HG02840 (cell line): ENCODE results near the gene PMF1.

Experiments
- ATAC-seq: cut with Tn5 transposase; IDR thresholded peaks from one replicate; pipeline ENCODE4 v1.9.1; 2021; ENCODE audit warnings: mild to moderate bottlenecking, moderate library complexity, moderate number of reproducible peaks; ENCODE audit not compliant: unreplicated experiment, low FRiP score

Gene PMF1

DNA sequence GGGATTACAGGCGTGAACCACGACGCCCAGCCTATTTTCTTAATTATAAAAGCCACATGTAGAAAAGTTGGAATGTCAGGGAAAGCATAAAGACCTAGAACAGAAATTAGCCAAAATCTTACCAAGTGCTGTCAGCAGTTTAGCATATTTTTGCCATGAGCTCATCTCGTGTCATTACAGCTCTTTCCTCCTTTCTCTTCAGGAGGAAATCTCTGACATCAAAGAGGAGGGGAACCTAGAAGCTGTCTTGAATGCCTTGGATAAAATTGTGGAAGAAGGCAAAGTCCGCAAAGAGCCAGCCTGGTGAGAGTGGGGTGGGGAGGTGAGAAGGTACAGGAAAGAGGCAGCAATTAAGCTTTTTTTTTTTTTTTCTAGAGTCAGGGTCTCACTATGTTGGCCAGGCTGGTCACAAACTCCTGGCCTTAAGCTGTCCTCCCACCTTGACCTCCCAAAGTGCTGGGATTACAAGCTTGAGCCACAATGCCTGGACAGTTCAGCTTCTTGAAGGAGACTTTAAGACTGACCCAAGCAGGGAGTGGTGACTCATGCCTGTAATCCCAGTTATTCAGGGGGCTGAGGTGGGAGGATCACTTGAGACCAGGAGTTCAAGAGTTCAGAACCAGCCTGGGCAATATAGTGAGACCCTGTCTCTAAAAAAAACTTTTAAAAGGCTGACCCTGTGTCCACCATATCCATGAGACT lies 20.8 kb downstream of the PMF1 start:
- no peak for ATAC-seq

DNA sequence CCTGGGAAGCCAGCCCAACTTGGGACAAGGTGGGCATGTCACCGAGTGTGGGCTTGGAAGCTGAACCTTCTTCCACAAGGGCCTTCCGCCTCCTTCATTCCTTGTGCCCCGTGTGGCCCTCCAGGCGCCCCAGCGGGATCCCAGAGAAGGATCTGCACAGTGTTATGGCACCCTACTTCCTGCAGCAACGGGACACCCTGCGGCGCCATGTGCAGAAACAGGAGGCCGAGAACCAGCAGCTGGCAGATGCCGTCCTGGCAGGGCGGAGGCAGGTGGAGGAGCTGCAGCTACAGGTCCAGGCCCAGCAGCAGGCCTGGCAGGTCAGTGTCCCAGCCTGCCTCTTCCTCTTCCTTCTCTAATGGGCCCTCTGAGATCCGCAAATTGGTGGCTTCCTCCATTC lies 23.4 kb downstream of the PMF1 start:
- ATAC-seq, result no peak

DNA sequence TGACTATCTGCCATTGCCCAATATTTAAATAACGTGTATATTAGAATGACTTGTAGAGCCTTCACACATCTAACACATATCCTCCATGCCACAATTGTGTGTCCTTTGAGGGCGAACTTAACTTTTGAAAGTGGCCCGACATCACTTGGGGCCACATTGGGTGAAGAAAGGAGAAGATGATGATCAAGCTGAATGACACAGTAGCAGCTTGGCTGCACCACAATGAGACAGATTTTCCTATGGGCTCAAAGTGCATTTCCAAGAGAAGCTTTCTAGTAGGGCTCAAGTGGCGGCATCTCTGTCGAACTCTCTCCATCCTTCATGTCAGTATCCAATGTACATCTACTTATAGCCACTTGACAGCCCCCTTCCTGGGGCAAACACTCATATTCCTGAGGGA lies 25.4 kb downstream of the PMF1 start:
- no peak for ATAC-seq

DNA sequence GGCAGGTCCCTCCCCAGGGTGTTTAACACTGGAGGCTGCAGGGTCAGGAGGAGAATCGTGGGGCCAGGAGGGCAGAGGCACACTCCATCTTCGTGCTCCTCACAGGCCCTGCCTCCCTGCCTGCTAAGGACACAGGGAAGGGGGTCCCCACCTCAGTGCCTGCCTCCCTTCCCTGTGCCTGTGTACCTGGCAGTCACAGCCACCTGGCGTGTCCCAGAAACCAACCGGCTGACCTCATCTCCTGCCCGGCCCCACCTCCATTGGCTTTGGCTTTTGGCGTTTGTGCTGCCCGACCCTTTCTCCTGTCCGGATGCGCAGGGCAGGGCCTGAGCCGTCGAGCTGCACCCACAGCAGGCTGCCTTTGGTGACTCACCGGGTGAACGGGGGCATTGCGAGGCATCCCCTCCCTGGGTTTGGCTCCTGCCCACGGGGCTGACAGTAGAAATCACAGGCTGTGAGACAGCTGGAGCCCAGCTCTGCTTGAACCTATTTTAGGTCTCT lies 28.6 kb downstream of the PMF1 start:
- ATAC-seq, result no peak

DNA sequence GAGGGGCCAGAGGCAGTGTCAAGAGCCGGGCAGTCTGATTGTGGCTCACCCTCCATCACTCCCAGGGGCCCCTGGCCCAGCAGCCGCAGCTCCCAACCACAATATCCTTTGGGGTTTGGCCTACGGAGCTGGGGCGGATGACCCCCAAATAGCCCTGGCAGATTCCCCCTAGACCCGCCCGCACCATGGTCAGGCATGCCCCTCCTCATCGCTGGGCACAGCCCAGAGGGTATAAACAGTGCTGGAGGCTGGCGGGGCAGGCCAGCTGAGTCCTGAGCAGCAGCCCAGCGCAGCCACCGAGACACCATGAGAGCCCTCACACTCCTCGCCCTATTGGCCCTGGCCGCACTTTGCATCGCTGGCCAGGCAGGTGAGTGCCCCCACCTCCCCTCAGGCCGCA lies 29.1 kb downstream of the PMF1 start, which contains the start of gene BGLAP:
Gene BGLAP, plus strand, starts transcription at position 259 of the 400 bp plus-strand sequence. Its CDS starts 48 bp downstream, at position 307.
- ATAC-seq, result no peak

DNA sequence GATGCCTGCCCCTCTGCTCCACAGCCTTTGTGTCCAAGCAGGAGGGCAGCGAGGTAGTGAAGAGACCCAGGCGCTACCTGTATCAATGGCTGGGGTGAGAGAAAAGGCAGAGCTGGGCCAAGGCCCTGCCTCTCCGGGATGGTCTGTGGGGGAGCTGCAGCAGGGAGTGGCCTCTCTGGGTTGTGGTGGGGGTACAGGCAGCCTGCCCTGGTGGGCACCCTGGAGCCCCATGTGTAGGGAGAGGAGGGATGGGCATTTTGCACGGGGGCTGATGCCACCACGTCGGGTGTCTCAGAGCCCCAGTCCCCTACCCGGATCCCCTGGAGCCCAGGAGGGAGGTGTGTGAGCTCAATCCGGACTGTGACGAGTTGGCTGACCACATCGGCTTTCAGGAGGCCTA lies 29.9 kb downstream of the PMF1 start:
- ATAC-seq, result no peak

DNA sequence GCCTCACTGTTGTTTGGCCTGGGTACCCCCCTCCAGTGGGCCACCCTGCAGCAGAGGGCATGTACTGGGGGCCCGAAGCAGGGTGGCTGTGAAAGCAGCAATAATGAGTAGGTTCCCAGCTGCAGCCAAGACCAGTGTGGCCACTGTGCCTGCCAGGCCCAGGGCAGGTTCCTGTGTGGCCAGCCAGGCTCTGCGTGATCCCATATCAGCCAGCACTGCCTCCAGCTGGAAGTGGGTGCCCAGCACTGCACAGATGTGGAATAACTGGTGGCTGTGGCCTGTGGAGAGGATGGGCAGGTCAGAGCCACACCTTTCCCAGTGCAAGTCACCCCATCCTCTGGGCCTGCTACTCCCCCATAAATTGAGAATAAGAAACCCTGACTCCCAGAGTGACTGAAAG lies 31.3 kb downstream of the PMF1 start:
- no peak for ATAC-seq

DNA sequence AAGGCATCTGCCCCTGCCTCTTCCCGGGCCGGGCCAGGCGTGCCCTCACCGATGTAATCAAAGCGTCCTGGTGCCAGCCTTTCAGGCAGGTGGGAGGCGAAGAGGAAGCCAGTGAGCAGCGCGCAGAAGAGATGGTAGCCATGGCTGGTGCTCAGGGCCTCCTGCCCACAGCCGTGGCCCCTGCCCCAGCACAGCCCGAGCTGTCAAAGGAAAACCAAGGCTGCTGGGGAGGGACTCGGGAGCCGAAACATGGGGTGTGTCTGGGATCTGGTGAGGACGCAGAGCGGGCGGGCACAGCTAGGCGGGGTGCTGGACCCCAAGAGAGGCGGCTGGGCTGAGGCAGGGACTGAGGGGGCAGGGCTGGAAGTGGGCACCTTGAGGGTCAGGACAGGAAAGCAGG lies 31.9 kb downstream of the PMF1 start:
- no peak for ATAC-seq

DNA sequence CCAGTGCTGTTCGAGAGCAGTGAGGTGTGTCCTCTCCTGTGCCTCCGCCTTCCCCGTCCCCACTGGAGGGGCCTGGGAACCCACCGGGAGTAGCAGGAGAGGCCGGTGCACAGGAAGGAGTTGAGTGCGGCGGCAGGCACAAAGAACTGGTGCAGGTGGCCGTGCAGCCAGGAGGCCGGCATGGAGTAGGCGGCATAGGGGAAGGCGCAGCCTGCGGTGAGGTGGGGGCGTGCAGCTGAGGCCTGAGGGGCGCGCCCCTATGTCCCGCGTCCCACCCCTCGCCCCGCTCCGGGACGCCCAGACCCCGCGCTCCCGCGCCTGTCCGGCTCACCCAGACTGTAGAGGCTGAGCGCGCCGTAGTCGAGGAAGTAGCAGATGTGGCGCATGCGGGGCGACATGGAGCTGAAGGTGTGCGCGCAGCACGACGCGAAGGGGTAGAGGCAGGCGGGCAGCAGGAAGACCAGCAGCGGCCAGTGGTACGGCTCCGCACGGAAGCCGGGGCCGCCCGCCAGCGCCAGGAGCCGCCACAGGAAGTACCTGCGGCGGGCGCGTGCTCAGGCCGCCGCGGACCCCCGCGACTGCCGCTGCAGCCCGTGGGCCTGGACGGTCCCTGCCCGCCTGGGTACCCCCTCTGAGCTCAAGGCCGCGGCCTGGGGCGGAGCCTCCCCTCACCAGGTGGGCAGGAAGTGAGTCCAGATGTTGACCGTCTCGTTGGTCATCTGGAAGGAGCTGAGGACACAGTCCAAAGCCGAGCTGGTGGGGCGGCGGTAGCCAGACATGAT lies 32.8 kb downstream of the PMF1 start:
- ATAC-seq, result no peak

DNA sequence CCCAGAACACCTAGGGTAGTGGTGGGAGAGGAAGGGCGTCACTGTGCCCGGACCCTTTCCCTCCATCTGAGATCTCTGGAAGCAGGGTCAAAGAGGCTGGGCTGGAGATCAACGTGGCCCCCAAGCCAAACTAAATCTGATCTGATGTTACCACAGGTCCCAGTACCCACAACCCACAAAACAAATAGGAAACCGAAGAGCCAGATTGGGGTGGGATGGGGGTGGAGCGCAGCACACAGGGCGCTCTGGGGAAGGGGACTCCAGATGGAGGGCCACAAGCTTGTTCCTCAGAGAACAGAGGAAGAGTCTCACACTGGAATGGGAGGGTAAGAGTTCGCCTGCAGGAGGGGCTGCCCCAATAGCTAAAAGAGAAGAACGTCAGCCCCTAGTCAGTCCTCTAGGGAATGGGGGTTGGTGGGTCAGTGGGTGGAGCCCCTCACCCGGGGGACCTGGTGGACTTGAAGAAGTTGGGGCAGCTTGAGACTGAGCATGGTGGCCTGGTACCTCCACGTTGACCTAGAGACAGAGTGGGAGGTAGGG lies 33.5 kb downstream of the PMF1 start:
- no peak for ATAC-seq

DNA sequence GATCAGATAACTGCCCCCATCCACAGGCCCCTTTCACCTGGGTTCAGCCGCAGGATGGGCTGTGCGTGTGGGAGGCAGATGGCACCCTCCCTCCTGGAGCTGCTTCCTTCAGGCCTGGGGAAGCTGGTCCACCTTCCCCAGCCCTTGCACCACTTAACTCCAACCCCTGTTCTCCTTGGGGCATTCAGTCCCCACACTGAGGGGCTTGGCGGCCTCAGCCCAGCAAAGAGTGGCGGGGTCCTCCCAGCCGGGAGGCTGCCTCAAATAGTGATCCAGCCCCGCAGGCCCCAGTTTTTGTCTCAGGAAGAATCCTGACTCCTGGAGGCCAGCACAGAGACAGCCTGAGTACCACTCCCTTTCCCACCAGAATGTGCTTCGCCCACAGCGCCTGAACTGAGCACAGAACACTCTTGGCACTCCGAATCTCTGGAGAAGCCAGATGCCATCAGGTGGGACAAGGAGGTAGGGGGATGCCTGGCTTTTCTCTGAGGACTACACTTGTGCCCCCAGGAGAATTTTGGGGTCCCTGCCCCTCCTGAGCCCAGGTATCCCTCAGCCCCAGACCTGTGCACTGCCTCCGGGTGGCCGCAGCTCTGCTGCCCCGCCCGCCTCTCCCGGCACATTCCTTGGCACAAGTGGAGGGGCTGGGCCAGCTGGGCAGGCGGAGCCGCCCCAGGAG lies 34.1 kb downstream of the PMF1 start:
- no peak for ATAC-seq

DNA sequence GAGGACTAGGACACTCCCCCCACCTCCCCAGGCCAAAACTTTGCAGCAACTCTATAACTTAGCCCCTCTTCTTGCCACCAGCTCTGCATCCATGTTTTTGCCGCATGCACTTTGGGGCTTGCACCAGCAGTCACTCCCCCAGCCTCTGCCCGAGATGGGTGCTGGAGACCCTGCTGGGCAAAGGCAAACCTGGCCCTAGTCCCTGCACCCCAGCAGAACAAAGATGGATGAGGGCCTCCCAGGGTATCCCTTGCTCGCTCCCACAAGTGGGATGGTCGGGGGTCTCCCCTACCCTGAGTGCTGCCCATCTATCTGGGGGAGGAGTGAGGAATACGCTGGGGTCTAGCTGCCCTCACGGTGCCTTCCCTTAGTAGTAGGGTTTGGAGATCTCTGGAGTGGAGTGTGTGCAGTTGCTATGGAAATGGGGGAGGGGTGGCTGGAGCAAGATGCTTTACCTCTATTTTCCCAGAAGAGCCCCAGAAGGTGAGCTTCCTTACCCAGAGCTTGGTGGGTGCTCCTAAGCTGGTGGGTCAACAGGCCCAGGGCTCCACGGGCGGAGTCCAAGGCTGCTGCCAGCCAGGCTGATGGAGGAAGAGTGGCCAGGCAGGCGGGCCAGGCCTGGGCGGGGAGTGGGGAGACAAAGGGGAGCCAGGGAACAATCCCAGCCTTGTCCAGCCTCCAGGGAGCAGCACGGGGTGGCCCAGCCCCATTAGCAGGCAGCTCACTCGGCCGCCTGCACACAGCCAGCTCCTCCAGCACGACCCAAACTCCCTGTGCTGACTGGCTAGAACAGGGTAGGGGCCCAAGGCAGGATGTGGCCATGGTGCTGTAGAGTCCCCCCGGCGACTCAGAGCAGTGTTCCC lies 34.9 kb downstream of the PMF1 start, which contains the start of gene PAQR6:
Gene PAQR6, minus strand, starts transcription at position 597 of the 863 bp plus-strand sequence. CDS start 1,325 bp downstream, outside the sequence.
- ATAC-seq, result no peak

DNA sequence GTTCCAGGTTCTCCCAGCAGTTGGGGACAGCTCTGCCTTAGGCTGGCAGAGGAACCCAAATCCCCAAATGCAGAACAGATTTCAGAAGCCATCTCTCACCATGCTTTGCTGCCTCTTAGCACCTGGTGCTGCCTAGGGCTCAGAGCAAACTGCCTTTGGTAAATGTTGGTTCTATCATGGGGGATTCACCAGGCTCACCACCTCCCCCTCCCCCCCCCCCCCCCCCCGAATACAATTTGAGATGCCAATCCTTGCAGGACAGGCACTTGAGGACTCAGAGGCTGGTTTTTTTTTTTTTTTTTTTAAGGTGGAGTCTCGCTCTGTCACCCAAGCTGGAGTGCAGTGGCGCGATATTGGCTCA lies 35.5 kb downstream of the PMF1 start:
- no peak for ATAC-seq

DNA sequence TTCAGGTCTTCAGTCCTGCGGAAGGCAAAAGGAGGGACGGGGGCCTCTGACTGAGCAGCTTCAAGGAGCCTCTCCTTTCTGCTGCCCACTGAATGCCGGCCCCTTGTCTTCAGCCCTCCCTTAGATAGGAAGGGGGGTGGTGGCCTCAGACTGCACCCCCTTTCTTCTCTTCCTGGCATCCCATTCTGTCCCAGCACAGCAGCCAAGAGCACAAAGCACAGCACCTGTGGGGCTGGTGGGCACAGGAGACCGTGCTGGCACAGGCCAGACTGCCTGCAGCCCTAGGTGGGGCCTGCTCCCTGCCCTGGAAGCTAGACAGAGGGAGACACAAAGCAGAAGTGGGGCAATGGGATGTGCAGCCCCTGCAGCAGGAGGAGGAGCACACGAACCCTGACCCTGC lies 36.8 kb downstream of the PMF1 start:
- ATAC-seq, result no peak

DNA sequence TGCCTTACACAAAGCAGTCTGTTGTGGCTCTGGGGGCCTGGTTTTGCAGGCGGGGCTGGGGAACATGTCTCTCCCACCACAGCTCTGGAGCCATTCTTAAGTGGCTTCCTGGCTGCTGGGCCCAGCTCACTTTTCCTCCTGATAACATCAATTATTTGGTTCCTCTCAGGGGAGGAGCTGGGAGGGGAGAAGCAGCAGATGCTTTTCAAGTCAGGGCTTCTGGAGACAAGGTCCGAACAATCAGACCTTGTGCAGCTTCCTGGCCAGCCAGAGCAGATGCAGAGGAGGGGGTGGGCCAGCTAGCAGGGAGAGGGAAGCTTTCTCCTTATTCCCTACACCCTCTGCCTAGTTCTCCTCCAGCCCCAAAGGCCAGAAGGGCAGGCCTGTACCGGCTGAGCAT lies 38.7 kb downstream of the PMF1 start:
- no peak for ATAC-seq

DNA sequence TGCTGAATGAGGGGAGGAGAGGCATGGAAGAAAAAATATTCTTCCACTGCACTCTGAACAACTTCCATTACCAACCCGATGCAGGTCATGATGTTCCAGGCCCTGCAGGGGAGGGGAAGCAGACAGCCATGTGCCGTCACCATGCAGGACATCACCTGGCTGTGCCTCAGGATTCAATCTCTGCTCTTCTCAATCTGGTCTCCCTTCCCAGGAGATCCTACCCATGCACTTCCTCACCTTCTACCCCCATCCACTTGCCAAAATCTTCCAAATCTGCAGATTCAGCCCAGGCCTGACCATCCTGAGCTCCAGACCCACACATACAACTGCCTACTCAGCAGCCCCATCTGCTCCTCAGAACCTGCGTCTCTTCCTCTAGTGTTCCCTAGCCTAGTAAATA lies 40.8 kb downstream of the PMF1 start:
- ATAC-seq, result no peak

DNA sequence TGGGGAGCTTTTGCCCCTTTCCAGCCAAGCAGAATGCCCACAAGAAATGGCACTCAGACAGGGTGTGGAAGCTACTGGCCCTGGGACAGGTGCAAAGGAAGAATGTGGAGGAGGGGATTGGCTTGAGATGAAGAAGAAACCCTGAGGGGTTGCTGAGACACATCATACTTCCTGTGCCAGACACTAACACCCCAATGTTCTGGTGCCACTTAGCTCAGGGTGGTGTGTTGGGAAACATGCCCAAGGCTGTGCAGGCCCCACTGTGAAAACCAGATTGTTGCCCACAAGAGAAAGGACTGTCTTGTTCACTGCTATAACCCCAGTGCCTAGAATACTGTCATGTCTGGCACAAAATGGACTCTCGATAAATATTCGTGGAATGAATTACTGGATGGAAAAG lies 44.9 kb downstream of the PMF1 start:
- ATAC-seq, result no peak

DNA sequence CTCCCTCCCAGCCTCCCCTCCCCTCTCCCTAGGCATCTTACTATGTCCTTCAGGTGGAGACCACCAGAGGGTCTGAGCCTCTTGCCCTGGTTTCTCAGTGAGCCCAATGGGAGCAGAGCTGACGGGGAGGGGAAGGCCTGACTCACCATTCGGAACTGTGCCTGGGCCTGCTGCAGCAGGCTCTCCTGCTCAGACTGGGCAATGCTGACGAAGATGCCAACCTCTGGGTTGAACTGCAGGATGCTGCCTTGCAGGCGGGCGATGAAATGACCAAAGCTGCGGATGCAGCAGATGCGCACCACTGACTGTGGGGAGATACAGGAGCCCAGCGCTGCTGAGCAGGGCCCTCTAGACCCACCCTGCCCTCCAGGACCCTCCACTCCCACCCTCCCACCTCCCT lies 46.1 kb downstream of the PMF1 start:
- no peak for ATAC-seq

DNA sequence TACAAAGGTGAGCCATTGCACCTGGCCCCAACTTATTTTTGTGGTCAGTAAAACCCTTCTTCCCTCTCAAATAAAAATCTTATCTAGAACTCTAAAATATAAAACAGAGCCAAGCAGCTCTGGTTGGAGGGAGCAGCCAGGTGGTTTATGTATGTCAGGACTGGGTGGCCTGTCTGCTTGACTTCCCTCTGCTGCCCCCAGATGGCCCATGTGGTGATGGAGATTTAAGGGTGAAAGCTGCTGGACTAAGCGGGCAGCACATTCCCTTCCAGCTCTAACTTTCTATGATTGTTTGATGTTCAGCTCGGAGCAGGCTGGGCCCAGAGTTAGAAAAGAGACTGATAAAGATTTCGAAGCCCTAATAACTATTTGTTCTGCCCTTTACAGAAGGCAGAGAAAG lies 47.0 kb downstream of the PMF1 start:
- ATAC-seq, result no peak

DNA sequence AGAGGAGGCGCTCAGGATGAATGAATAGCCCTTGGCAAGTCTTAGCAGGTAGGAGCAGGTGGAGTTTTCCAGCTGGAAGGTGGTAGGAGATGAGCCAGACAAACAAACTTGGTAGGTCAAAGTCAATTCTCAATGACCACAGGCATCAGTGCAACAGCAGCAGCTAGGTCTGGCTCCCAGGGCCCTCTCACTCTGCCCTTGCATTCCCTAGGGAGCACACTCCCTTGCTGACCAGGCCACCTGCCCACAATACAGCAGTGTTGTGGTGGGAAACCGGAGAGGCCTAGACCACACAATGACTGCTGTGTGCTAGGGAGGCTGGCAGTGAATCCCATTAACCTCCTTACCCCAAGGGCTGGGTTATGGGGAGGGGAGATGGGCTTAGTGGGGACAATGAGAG lies 48.1 kb downstream of the PMF1 start:
- no peak for ATAC-seq
